ENCODE data around the gene LGI1.

LGI1 gene

GRCh38 chr10:93835770-93836169 lies 78.0 kb downstream of the LGI1 start:
- Histone ChIP-seq H2AFZ (ENCODE audit: insufficient read depth, low read length, poor library complexity) (no peak overlapping the region), H3K36me3 (ENCODE audit: control insufficient read depth in 1 of 2, insufficient read depth in 2 of 2, low read length in 2 of 2) (no peaks in the 10 kb centered on the region), H3K14ac (ENCODE audit: low read length) (no peak overlapping the region), H3K9ac (ENCODE audit: low read length) (no peak overlapping the region), H3K4me3 (ENCODE audit: low read depth, low read length) (no peak overlapping the region), H3K79me2 (ENCODE audit: control insufficient read depth, insufficient read depth, low read length, poor library complexity) (no peaks in the 10 kb centered on the region), H3K18ac (ENCODE audit: low read length) (no peak overlapping the region), H3K9me3 (ENCODE audit: insufficient read depth, low read depth, low read length) (peaks cover 5% of the 10 kb centered on the region), H4K12ac (ENCODE audit: low read depth, low read length) (no peak overlapping the region), H2BK120ac (ENCODE audit: insufficient read depth, low read length, poor library complexity) (no peak overlapping the region), H3K79me1 (ENCODE audit: low read length) (no peaks in the 10 kb centered on the region), H2BK5ac (ENCODE audit: low read depth, low read length, poor library complexity) (no peak overlapping the region), H2AK5ac (ENCODE audit: low read length) (no peak overlapping the region), H3K27me3 (ENCODE audit: insufficient read depth, low read length) (peaks cover 3% of the 10 kb centered on the region), H3K4ac (ENCODE audit: low read depth, low read length) (no peak overlapping the region), H3K23ac (ENCODE audit: low read length) (no peak overlapping the region), H4K91ac (ENCODE audit: low read depth, low read length) (no peak overlapping the region), H2BK12ac (ENCODE audit: low read length) (no peak overlapping the region), H4K8ac (ENCODE audit: low read depth, low read length) (no peak overlapping the region), H3K27ac (ENCODE audit: low read depth, low read length) (no peak overlapping the region), H3K4me1 (ENCODE audit: control insufficient read depth in 1 of 2, insufficient read depth in 2 of 2, low read length in 2 of 2) (no peaks in the 10 kb centered on the region), H3K4me2 (ENCODE audit: low read length) (no peak overlapping the region)
- no peak for DNase-seq
- WGBS (ENCODE audit: extremely low coverage, insufficient coverage, insufficient read length), result no CpG with 5 or more reads among the region's 5 CpGs

- H3K18ac ChIP-seq (ENCODE audit: low read length), result no peak overlapping the region
- H3K9me3 ChIP-seq (ENCODE audit: insufficient read depth, low read depth, low read length), result peaks cover 6% of the 10 kb centered on the region
- no peak overlapping the region for H3K4ac ChIP-seq (ENCODE audit: low read depth, low read length)
- no peak overlapping the region for H2BK120ac ChIP-seq (ENCODE audit: insufficient read depth, low read length, poor library complexity)
- no peak overlapping the region for H4K91ac ChIP-seq (ENCODE audit: low read depth, low read length)
- no peaks in the 10 kb centered on the region for H3K36me3 ChIP-seq (ENCODE audit: control insufficient read depth in 1 of 2, insufficient read depth in 2 of 2, low read length in 2 of 2)
- no peak overlapping the region for H4K8ac ChIP-seq (ENCODE audit: low read depth, low read length)
- no peaks in the 10 kb centered on the region for H3K79me2 ChIP-seq (ENCODE audit: control insufficient read depth, insufficient read depth, low read length, poor library complexity)
- no peaks in the 10 kb centered on the region for H3K79me1 ChIP-seq (ENCODE audit: low read length)
- H3K27me3 ChIP-seq (ENCODE audit: insufficient read depth, low read length), result peaks cover 3% of the 10 kb centered on the region
- H2BK12ac ChIP-seq (ENCODE audit: low read length), result no peak overlapping the region
- H3K4me1 ChIP-seq (ENCODE audit: control insufficient read depth in 1 of 2, insufficient read depth in 2 of 2, low read length in 2 of 2), result no peaks in the 10 kb centered on the region
- H3K14ac ChIP-seq (ENCODE audit: low read length), result no peak overlapping the region
- no peak overlapping the region for H4K12ac ChIP-seq (ENCODE audit: low read depth, low read length)
- H3K4me3 ChIP-seq (ENCODE audit: low read depth, low read length), result no peak overlapping the region
- H2BK5ac ChIP-seq (ENCODE audit: low read depth, low read length, poor library complexity), result no peak overlapping the region
- no peak overlapping the region for H3K27ac ChIP-seq (ENCODE audit: low read depth, low read length)
- no peak overlapping the region for H3K4me2 ChIP-seq (ENCODE audit: low read length)
- WGBS (ENCODE audit: extremely low coverage, insufficient coverage, insufficient read length), result no CpG with 5 or more reads among the region's 1 CpG
- no peak overlapping the region for H3K23ac ChIP-seq (ENCODE audit: low read length)
- no peak overlapping the region for H3K9ac ChIP-seq (ENCODE audit: low read length)
- H2AK5ac ChIP-seq (ENCODE audit: low read length), result no peak overlapping the region
- H2AFZ ChIP-seq (ENCODE audit: insufficient read depth, low read length, poor library complexity), result no peak overlapping the region
- DNase-seq, result no peak
Measured at GRCh38 chr10:93837822-93838221, 80.1 kb downstream of the LGI1 start.

GRCh38 chr10:93838278-93838677 lies 80.5 kb downstream of the LGI1 start:
- no peak overlapping the region for H3K4me3 ChIP-seq (ENCODE audit: low read depth, low read length)
- H3K4me1 ChIP-seq (ENCODE audit: control insufficient read depth in 1 of 2, insufficient read depth in 2 of 2, low read length in 2 of 2), result no peaks in the 10 kb centered on the region
- no peak overlapping the region for H3K23ac ChIP-seq (ENCODE audit: low read length)
- H2BK5ac ChIP-seq (ENCODE audit: low read depth, low read length, poor library complexity), result no peak overlapping the region
- no peaks in the 10 kb centered on the region for H3K36me3 ChIP-seq (ENCODE audit: control insufficient read depth in 1 of 2, insufficient read depth in 2 of 2, low read length in 2 of 2)
- no peak overlapping the region for H2BK12ac ChIP-seq (ENCODE audit: low read length)
- no peak overlapping the region for H2AK5ac ChIP-seq (ENCODE audit: low read length)
- no peak overlapping the region for H3K9ac ChIP-seq (ENCODE audit: low read length)
- no peak for DNase-seq
- no peak overlapping the region for H3K18ac ChIP-seq (ENCODE audit: low read length)
- H3K14ac ChIP-seq (ENCODE audit: low read length), result no peak overlapping the region
- H3K79me2 ChIP-seq (ENCODE audit: control insufficient read depth, insufficient read depth, low read length, poor library complexity), result no peaks in the 10 kb centered on the region
- H3K27ac ChIP-seq (ENCODE audit: low read depth, low read length), result no peak overlapping the region
- H2AFZ ChIP-seq (ENCODE audit: insufficient read depth, low read length, poor library complexity), result no peak overlapping the region
- peaks cover 4% of the 10 kb centered on the region for H3K9me3 ChIP-seq (ENCODE audit: insufficient read depth, low read depth, low read length)
- H4K8ac ChIP-seq (ENCODE audit: low read depth, low read length), result no peak overlapping the region
- H3K27me3 ChIP-seq (ENCODE audit: insufficient read depth, low read length), result peaks cover 3% of the 10 kb centered on the region
- H3K4me2 ChIP-seq (ENCODE audit: low read length), result no peak overlapping the region
- H3K79me1 ChIP-seq (ENCODE audit: low read length), result no peaks in the 10 kb centered on the region
- H4K91ac ChIP-seq (ENCODE audit: low read depth, low read length), result no peak overlapping the region
- H3K4ac ChIP-seq (ENCODE audit: low read depth, low read length), result no peak overlapping the region
- no peak overlapping the region for H2BK120ac ChIP-seq (ENCODE audit: insufficient read depth, low read length, poor library complexity)
- no peak overlapping the region for H4K12ac ChIP-seq (ENCODE audit: low read depth, low read length)

GRCh38 chr10:93841961-93842360 lies 84.2 kb downstream of the LGI1 start:
- no peak overlapping the region for H3K27ac ChIP-seq (ENCODE audit: low read depth, low read length)
- no CpG with 5 or more reads among the region's 3 CpGs for WGBS (ENCODE audit: extremely low coverage, insufficient coverage, insufficient read length)
- H3K14ac ChIP-seq (ENCODE audit: low read length), result no peak overlapping the region
- H4K8ac ChIP-seq (ENCODE audit: low read depth, low read length), result no peak overlapping the region
- no peak overlapping the region for H3K23ac ChIP-seq (ENCODE audit: low read length)
- H2BK5ac ChIP-seq (ENCODE audit: low read depth, low read length, poor library complexity), result no peak overlapping the region
- H2BK12ac ChIP-seq (ENCODE audit: low read length), result no peak overlapping the region
- no peak overlapping the region for H3K4me2 ChIP-seq (ENCODE audit: low read length)
- H3K4me3 ChIP-seq (ENCODE audit: low read depth, low read length), result no peak overlapping the region
- H4K91ac ChIP-seq (ENCODE audit: low read depth, low read length), result no peak overlapping the region
- no peak overlapping the region for H3K18ac ChIP-seq (ENCODE audit: low read length)
- no peak for DNase-seq
- no peaks in the 10 kb centered on the region for H3K79me2 ChIP-seq (ENCODE audit: control insufficient read depth, insufficient read depth, low read length, poor library complexity)
- H3K4me1 ChIP-seq (ENCODE audit: control insufficient read depth in 1 of 2, insufficient read depth in 2 of 2, low read length in 2 of 2), result no peaks in the 10 kb centered on the region
- H3K9ac ChIP-seq (ENCODE audit: low read length), result no peak overlapping the region
- H3K9me3 ChIP-seq (ENCODE audit: insufficient read depth, low read depth, low read length), result peaks cover 1% of the 10 kb centered on the region
- H3K4ac ChIP-seq (ENCODE audit: low read depth, low read length), result no peak overlapping the region
- no peak overlapping the region for H2AFZ ChIP-seq (ENCODE audit: insufficient read depth, low read length, poor library complexity)
- peaks cover 3% of the 10 kb centered on the region for H3K27me3 ChIP-seq (ENCODE audit: insufficient read depth, low read length)
- H2BK120ac ChIP-seq (ENCODE audit: insufficient read depth, low read length, poor library complexity), result no peak overlapping the region
- no peak overlapping the region for H2AK5ac ChIP-seq (ENCODE audit: low read length)
- H4K12ac ChIP-seq (ENCODE audit: low read depth, low read length), result no peak overlapping the region
- no peaks in the 10 kb centered on the region for H3K79me1 ChIP-seq (ENCODE audit: low read length)
- H3K36me3 ChIP-seq (ENCODE audit: control insufficient read depth in 1 of 2, insufficient read depth in 2 of 2, low read length in 2 of 2), result no peaks in the 10 kb centered on the region

Measured in trophoblast cell (in vitro differentiated cells and primary cell).